HG02884 (cell line): ENCODE measurements around the gene ZMIZ2.
"Not testable (repeated sequence)": the region's sequence is repeated elsewhere in the genome, so short reads cannot be mapped to it uniquely, and the experiment has no call there.

ENCODE experiments used
- ATAC-seq: cut with Tn5 transposase; IDR thresholded peaks from one replicate; pipeline ENCODE4 v1.9.1; 2021; ENCODE audit warnings: mild to moderate bottlenecking, moderate library complexity; ENCODE audit not compliant: unreplicated experiment

Gene ZMIZ2

GRCh38 chr7:44769376-44769775, 20.7 kb downstream of the ZMIZ2 start:
- no peak for ATAC-seq

- peak; percentile 54 for ATAC-seq
These were observed 21.2 kb downstream of the ZMIZ2 start for GRCh38 chr7:44769776-44770294.

GRCh38 chr7:44771358-44771757, 22.7 kb downstream of the ZMIZ2 start:
- no peak for ATAC-seq

- no peak for ATAC-seq
These were observed 23.8 kb downstream of the ZMIZ2 start for GRCh38 chr7:44772440-44772839.

GRCh38 chr7:44772867-44773266, 24.2 kb downstream of the ZMIZ2 start:
- ATAC-seq, result no peak

GRCh38 chr7:44774486-44774885, 25.8 kb downstream of the ZMIZ2 start:
- ATAC-seq, result not testable (repeated sequence)

GRCh38 chr7:44775383-44776107, 26.9 kb downstream of the ZMIZ2 start:
- ATAC-seq, result no peak

- ATAC-seq, result no peak
These were observed 27.6 kb downstream of the ZMIZ2 start for GRCh38 chr7:44776211-44776610.

GRCh38 chr7:44782460-44782859, 33.8 kb downstream of the ZMIZ2 start:
- ATAC-seq, result no peak

- no peak for ATAC-seq
These were observed 34.8 kb downstream of the ZMIZ2 start for GRCh38 chr7:44783407-44783806.

- no peak for ATAC-seq
These were observed 35.7 kb downstream of the ZMIZ2 start for GRCh38 chr7:44784364-44784763.

GRCh38 chr7:44785218-44785617, 36.6 kb downstream of the ZMIZ2 start:
- ATAC-seq, result not testable (repeated sequence)

GRCh38 chr7:44787041-44787440, 38.4 kb downstream of the ZMIZ2 start:
- no peak for ATAC-seq

- ATAC-seq, result no peak
These were observed 39.1 kb downstream of the ZMIZ2 start for GRCh38 chr7:44787762-44788161.

GRCh38 chr7:44789990-44790389, 41.3 kb downstream of the ZMIZ2 start:
- ATAC-seq, result no peak

GRCh38 chr7:44791278-44792219, 42.9 kb downstream of the ZMIZ2 start:
- ATAC-seq, result no peak

- no peak for ATAC-seq
These were observed 45.3 kb downstream of the ZMIZ2 start for GRCh38 chr7:44793919-44794318.

- no peak for ATAC-seq
These were observed 45.7 kb downstream of the ZMIZ2 start for GRCh38 chr7:44794331-44794730.

- peak; percentile 30 for ATAC-seq
These were observed 47.4 kb downstream of the ZMIZ2 start for GRCh38 chr7:44796034-44796503.

GRCh38 chr7:44796504-44797328, 48.1 kb downstream of the ZMIZ2 start, which contains the start of gene PPIA:
TSS of gene PPIA (plus strand) at chr7:44796681. CDS start at chr7:44796725, 44 bp downstream.
- ATAC-seq, result peak; percentile 84
